ENCODE data around the gene LAGE3.

GRCh38 chrX:154452823-154453222 is 26.3 kb downstream of the LAGE3 start:
- no peak for TF ChIP-seq POLR2A (IDR thresholded peaks at IDR 0.05)
- no peak for TF ChIP-seq CTCF (IDR thresholded peaks at IDR 0.05)

Data from right lobe of liver (tissue), 4 donors.